NCI-H748 treated with DMSO at 0.1 percent for 48 hours (cell line): ENCODE results near the gene ZDHHC17.
"Not testable (repeated sequence)": the region's sequence is repeated elsewhere in the genome, so short reads cannot be mapped to it uniquely, and the experiment has no call there.

Source experiments
- DNase-seq: peaks from one replicate; lab custom pipeline; 2025; lab: John Stamatoyannopoulos, UW

Gene ZDHHC17

DNA sequence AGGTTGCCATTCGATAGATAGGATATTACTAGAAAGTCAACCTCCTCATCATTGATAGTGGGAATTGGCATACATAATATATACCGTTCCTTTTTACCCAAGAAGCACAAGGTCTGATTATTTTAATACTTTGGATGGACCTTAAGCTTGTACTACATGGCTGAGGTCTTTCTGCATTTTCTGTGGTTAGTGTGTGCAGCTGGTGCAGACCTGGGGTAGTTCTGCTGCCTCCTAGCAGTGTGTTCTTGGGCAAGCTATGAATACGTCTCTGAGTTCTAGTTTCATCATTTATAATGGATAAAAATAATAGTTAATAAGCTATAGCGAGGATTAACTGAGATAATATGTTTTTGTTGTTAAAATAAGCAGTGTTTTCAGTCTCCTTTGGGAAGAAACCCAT is 2.2 kb downstream of the ZDHHC17 start:
- no peak for DNase-seq

GRCh38 chr12:76768576-76768975 is 4.7 kb downstream of the ZDHHC17 start:
- no peak for DNase-seq

DNA sequence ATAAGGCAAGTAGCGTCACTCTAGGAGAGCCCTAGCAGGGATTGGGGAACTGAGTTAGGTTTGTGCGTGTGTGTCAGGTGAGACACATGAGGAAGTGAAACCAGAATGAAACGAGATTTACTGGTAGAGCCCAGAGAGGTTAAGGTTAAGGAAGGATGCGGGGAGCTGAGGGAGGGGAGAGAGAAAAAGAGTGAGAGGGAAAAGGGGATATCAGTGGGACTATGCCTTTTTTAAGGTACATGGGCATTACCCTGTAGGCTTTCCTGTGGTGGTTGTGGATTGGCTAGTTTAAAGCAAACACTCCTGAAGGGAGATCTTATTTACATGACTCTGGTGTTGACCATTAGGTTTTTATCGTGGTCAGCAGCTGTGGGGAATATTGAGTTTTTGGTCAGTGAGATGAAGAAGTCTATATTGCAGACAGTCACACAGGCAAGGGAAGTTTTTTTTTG is 13.9 kb downstream of the ZDHHC17 start:
- DNase-seq: no peak

GRCh38 chr12:76778364-76778763 is 14.4 kb downstream of the ZDHHC17 start:
- DNase-seq: no peak

GRCh38 chr12:76779310-76779709 is 15.4 kb downstream of the ZDHHC17 start:
- DNase-seq: not testable (repeated sequence)

DNA sequence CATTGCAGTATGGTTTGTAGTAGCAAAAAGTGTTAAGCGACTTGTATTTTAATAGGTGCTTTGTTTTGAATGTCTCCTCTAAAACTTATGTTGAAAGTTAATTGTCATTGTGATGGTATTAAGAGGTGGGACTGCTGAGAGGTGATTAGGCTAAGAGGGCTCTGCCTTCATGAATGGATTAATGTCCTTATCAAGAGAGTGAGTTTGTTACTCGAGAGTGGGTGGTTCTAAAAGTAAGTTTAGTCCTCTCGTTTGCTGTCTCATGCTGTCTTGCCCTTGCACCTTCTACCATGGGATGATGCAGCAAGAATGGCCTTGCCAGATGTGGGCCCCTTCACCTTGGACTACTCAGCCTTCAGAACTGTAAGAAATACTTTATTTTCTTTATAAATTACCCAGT is 17.4 kb downstream of the ZDHHC17 start:
- DNase-seq: no peak

GRCh38 chr12:76782526-76782925 is 18.6 kb downstream of the ZDHHC17 start:
- DNase-seq: no peak

DNA sequence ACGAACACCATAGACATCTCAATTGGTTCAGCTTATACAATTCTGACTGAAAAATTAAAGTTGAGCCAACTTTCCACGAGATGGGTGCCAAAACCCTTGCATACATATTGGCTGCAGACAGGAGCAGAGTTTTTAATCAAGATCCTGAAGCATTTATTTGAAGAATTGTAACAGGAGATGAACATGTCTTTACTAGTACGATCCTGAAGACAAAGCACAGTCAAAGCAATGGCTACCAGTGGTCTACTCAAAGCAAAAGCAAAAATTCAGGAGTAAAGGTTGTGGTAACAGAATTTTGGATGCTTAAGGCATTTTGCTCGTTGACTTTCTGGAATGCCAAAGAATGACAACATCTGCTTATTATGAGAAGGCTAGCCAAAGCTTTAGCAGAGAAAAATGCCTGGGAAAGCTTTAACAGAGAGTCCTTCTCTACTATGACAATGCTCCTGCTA is 20.7 kb downstream of the ZDHHC17 start:
- no peak for DNase-seq

- DNase-seq: no peak
Measured at GRCh38 chr12:76785407-76785806, 21.5 kb downstream of the ZDHHC17 start.

DNA sequence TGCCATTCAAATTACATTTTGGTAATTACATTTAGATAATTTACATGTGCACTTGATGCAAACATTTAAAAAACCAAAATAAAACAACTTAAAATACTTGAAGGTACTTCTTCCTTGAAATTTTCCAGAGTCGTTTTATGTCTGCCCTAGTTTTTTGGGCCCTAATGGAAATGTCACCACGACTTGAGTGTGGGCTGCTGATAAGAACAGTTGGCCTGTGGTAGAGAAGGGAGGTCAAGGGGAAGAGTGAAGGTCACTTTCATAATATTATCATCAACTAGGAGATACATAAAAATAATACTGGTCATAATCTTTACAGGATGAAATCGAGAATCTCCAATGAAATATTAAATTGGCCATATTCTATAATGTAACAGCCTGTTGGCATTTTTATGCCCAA is 23.1 kb downstream of the ZDHHC17 start:
- DNase-seq: no peak

- DNase-seq: no peak
Measured at GRCh38 chr12:76787689-76788088, 23.8 kb downstream of the ZDHHC17 start.

GRCh38 chr12:76789335-76790050 is 25.6 kb downstream of the ZDHHC17 start:
- no peak for DNase-seq

- DNase-seq: peak; percentile 26
Measured at GRCh38 chr12:76790564-76791552, 26.9 kb downstream of the ZDHHC17 start.

- no peak for DNase-seq
Measured at GRCh38 chr12:76792828-76793227, 28.9 kb downstream of the ZDHHC17 start.

GRCh38 chr12:76798864-76799263 is 34.9 kb downstream of the ZDHHC17 start:
- DNase-seq: no peak

DNA sequence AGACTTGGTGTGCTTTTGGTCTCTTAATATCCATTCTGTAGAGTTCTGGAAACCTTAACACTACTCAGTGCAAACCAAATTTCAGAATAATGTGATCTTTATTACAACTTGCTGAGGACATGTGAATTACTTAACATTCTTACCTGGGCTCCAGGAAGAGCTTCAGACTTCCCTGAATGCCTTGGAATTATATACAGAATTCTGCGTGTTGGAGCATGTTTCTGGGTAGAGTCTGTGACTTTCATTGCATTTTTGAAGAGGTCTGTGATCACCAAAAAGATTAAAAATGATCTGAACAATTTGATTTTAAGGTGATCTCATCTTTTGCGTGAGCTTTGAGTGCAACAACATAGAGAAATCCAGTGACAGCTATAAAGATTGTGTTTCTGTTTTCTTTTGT is 35.4 kb downstream of the ZDHHC17 start:
- DNase-seq: no peak

DNA sequence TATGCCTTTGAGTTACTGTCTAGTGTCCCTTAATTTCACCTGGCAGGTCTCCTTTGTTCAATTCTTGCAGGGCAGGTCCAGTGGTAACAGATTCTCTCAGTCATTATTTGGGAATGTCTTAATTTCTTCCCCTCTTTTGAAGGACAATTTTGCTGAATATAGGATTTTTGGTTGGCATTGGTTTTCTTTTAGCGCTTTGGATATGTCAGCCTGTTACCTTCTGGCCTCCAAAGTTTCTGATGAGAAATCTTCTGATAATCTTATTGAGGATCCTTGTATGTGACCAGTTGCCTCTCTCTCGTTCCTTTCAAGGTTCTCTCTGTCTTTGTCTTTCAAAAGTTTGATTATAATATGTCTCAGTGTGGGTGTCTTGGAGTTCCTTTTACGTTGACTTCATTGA is 38.1 kb downstream of the ZDHHC17 start:
- no peak for DNase-seq

DNA sequence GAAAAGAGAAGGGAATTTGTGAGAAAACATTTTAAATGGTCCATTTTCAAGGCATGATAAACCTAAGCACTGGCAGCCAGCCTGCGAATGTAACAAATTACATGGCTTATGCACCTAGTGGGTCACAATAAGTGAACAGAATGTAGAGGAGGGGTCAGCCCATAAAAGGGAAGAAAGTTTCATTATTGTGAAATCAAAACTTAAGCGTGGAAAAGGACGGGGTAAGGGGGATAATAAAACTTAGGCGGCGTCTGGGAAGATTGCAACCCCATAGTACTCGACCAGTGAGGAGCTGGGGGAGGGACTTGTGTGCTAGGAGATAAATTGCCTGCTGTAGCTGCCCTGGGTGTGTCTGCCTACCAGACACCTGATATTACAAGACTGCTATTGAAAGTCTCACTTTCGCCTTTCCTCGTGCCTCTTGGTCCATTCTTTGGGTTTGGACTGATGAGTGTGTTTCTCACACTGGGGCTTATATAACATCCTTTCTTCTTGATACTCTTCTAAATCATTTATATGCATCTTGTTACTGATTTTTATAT is 40.6 kb downstream of the ZDHHC17 start:
- no peak for DNase-seq

- DNase-seq: no peak
Measured at GRCh38 chr12:76810671-76811419, 46.9 kb downstream of the ZDHHC17 start.

GRCh38 chr12:76811976-76812375 is 48.1 kb downstream of the ZDHHC17 start:
- no peak for DNase-seq

DNA sequence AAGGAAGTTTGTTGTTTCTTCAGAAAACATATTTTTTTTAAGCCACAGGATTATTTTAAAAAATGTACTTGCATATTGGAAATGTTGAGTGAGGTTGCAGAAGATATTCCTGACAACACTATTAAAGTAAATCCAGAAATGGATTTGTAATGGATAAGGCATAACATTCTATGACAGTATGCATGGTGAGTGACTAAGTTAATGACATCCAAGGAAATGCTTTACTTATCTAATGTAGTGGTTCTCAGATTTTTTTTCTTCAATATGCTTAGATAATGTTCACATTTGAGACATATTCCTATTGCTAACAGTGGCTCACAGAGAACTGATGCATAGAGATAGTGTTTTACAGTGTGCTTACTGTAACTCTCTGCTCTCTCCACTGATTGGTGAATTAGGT is 49.4 kb downstream of the ZDHHC17 start:
- no peak for DNase-seq

DNA sequence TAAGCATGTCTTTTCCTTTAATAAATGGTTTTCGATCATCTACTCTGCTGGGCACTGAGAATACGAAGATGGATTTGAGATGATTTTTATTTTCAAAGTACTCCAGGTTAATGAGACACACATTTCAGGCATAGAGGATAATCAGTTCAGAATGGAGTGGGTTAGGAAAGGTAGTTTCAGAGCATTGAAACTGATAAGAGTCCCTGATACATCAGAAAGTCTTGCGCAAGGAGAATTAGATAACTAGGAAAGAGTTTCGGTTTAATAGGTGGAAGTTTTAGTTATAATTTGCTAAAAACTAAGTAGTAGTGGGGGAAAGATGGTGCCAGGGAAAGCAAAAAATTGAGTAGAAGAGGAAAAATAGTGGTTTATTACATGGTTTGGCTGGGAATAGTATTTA is 50.1 kb downstream of the ZDHHC17 start:
- DNase-seq: no peak
